Measurements from ENCODE around the gene VEGFD.

Gene VEGFD

GRCh38 chrX:15359701-15360100 lies 24.5 kb downstream of the VEGFD start:
- no peak for DNase-seq (ENCODE audit: low read depth)
- TF ChIP-seq CTCF (IDR thresholded peaks at IDR 0.05; ENCODE audit: low read depth, low read length) = no peak
- no peak for TF ChIP-seq MYC (IDR thresholded peaks at IDR 0.05; ENCODE audit: low read depth, low read length)
- no peak for TF ChIP-seq POLR2A (IDR thresholded peaks at IDR 0.05; ENCODE audit: extremely low read depth, insufficient read length)
- TF ChIP-seq MAX (IDR thresholded peaks at IDR 0.05; ENCODE audit: low read depth, low read length) = no peak
- no peak overlapping the region for H3K4me3 ChIP-seq (ENCODE audit: low read depth, low read length)

- TF ChIP-seq MAX (IDR thresholded peaks at IDR 0.05; ENCODE audit: low read depth, low read length) = no peak
- TF ChIP-seq MYC (IDR thresholded peaks at IDR 0.05; ENCODE audit: low read depth, low read length) = no peak
- TF ChIP-seq CTCF (IDR thresholded peaks at IDR 0.05; ENCODE audit: low read depth, low read length) = no peak
- TF ChIP-seq POLR2A (IDR thresholded peaks at IDR 0.05; ENCODE audit: extremely low read depth, insufficient read length) = no peak
- no peak for DNase-seq (ENCODE audit: low read depth)
- H3K4me3 ChIP-seq (ENCODE audit: low read depth, low read length) = no peak overlapping the region
These were observed 25.7 kb downstream of the VEGFD start for GRCh38 chrX:15358533-15358932.

GRCh38 chrX:15356444-15356843 lies 27.8 kb downstream of the VEGFD start:
- no peak overlapping the region for H3K4me3 ChIP-seq (ENCODE audit: low read depth, low read length)
- TF ChIP-seq CTCF (IDR thresholded peaks at IDR 0.05; ENCODE audit: low read depth, low read length) = no peak
- no peak for TF ChIP-seq POLR2A (IDR thresholded peaks at IDR 0.05; ENCODE audit: extremely low read depth, insufficient read length)
- no peak for TF ChIP-seq MYC (IDR thresholded peaks at IDR 0.05; ENCODE audit: low read depth, low read length)
- TF ChIP-seq MAX (IDR thresholded peaks at IDR 0.05; ENCODE audit: low read depth, low read length) = no peak
- peak; percentile 11 for DNase-seq (ENCODE audit: low read depth)

GRCh38 chrX:15350329-15350996 lies 33.8 kb downstream of the VEGFD start:
- no peak for DNase-seq (ENCODE audit: low read depth)
- H3K4me3 ChIP-seq (ENCODE audit: low read depth, low read length) = no peak overlapping the region
- TF ChIP-seq POLR2A (IDR thresholded peaks at IDR 0.05; ENCODE audit: extremely low read depth, insufficient read length) (no peak), MYC (IDR thresholded peaks at IDR 0.05; ENCODE audit: low read depth, low read length) (no peak), MAX (IDR thresholded peaks at IDR 0.05; ENCODE audit: low read depth, low read length) (no peak), CTCF (IDR thresholded peaks at IDR 0.05; ENCODE audit: low read depth, low read length) (no peak)

- TF ChIP-seq MYC (IDR thresholded peaks at IDR 0.05; ENCODE audit: low read depth, low read length) (no peak), CTCF (IDR thresholded peaks at IDR 0.05; ENCODE audit: low read depth, low read length) (peak; percentile 20)
- peak; percentile 69 for DNase-seq (ENCODE audit: low read depth)
- H3K4me3 ChIP-seq (ENCODE audit: low read depth, low read length) = no peak overlapping the region
These were observed 35.2 kb downstream of the VEGFD start for GRCh38 chrX:15349046-15349445.

GRCh38 chrX:15345976-15346375 lies 38.2 kb downstream of the VEGFD start:
- DNase-seq (ENCODE audit: low read depth) = no peak
- no peak overlapping the region for H3K4me3 ChIP-seq (ENCODE audit: low read depth, low read length)
- TF ChIP-seq MYC (IDR thresholded peaks at IDR 0.05; ENCODE audit: low read depth, low read length) (no peak), CTCF (IDR thresholded peaks at IDR 0.05; ENCODE audit: low read depth, low read length) (no peak), MAX (IDR thresholded peaks at IDR 0.05; ENCODE audit: low read depth, low read length) (no peak), POLR2A (IDR thresholded peaks at IDR 0.05; ENCODE audit: extremely low read depth, insufficient read length) (no peak)

All from NB4 (cell line).